Mononuclear cell (primary cell): ENCODE data around the gene CYP4X1. TPM values are rescaled to one million over a fixed set of nuclear protein-coding genes. Genes with fewer than 3 reads are reported as not detected.
"Not testable (repeated sequence)": the region's sequence is repeated elsewhere in the genome, so short reads cannot be mapped to it uniquely, and the experiment has no call there.

ENCODE experiments used
- H3K27me3 ChIP-seq: 2 replicates; pipeline ENCODE4 v1.6.0; 2011; ENCODE audit warnings: low read length, control low read depth; ENCODE audit not compliant: insufficient read depth
- H3K4me1 ChIP-seq: 2 replicates; pipeline ENCODE4 v1.5.1; 2011; ENCODE audit warnings: mild to moderate bottlenecking, low read length, control low read depth; ENCODE audit not compliant: insufficient read depth
- H3K4me3 ChIP-seq: 2 replicates; pipeline ENCODE4 v1.5.1; 2011; ENCODE audit warnings: mild to moderate bottlenecking, low read length, moderate library complexity
- H3K9me3 ChIP-seq: 2 replicates; pipeline ENCODE4 v1.5.1; 2011; ENCODE audit warnings: low read depth, mild to moderate bottlenecking, control low read depth, low read length
- total RNA-seq: library from RNA; depleted of rRNA; stranded (reverse); fragments of >200 nt; gene quantifications from one replicate; pipeline ENCODE4 v1.2.3, GENCODE V29; 2012

CYP4X1 gene, protein sequence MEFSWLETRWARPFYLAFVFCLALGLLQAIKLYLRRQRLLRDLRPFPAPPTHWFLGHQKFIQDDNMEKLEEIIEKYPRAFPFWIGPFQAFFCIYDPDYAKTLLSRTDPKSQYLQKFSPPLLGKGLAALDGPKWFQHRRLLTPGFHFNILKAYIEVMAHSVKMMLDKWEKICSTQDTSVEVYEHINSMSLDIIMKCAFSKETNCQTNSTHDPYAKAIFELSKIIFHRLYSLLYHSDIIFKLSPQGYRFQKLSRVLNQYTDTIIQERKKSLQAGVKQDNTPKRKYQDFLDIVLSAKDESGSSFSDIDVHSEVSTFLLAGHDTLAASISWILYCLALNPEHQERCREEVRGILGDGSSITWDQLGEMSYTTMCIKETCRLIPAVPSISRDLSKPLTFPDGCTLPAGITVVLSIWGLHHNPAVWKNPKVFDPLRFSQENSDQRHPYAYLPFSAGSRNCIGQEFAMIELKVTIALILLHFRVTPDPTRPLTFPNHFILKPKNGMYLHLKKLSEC
- not detected for total RNA-seq

DNA sequence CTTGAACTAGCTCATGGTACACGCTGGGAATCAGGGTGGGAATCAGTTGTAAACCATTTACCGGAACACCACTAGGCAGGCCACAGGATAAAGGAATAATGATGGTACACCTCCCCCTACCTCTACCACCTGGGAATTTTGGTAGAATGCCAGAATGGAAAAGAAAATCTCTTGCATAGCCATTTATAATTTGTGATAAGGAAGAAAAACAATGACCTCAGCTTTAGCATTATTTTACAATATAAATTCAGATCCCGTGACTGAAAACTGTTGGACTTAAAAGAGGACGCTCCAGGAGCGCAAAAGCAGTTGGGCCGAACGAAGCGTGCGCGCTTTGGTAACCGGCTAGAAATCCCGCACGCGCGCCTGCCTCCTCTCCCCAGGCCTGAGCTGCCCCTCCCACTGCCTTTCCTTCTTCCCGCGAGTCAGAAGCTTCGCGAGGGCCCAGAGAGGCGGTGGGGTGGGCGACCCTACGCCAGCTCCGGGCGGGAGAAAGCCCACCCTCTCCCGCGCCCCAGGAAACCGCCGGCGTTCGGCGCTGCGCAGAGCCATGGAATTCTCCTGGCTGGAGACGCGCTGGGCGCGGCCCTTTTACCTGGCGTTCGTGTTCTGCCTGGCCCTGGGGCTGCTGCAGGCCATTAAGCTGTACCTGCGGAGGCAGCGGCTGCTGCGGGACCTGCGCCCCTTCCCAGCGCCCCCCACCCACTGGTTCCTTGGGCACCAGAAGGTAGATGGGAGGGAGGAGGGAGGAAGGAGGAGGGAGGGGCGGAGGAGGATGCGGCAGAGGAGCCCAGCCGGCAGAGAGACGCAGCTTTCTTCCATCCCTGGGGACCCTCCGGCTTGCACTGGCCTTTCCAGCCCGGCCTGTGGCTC is at the start of gene CYP4X1:
CYP4X1 (plus strand) TSS at position 402 of the 873 bp plus-strand sequence; CDS start at position 551, 149 bp downstream.
- H3K27me3 ChIP-seq: peaks cover 24% of the 10 kb centered on the region
- no peaks in the 10 kb centered on the region for H3K9me3 ChIP-seq

DNA sequence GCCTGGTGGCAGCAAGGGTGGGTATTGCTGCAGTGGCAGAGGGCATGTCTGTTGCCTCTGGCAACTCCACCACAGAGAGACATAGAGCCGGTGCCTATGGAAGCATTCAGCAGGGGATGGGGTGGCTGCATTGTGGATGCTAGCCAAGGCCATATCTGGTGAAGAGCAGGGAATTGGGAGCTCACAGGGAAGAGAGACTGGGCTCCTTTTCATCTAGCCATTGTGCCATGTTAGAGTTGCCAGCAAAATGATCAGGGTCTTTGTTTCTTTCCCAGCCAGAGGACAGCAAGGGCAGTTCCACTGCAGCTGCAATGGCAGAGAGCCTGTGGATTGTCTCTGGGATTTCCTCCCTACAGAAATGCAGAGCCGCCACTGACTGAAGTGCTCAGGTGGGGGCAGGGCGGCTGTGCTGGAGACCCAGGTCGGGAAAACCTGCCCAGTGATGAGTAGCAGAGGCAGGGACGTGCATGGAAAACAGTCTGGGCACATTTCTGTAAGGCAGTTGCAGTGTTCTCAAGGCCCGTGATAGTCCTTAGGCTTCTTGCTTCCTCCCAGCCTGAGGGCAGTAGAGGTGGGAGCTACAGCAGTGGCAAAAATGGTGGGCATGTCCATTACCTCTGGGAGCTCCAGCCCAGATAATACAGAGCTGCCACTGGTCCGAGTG is 40.2 kb upstream of the CYP4X1 start:
- H3K9me3 ChIP-seq: no peaks in the 10 kb centered on the region
- H3K4me1 ChIP-seq: no peaks in the 10 kb centered on the region
- no peak overlapping the region for H3K4me3 ChIP-seq
- no peaks in the 10 kb centered on the region for H3K27me3 ChIP-seq

More for the DNA sequence above, at the start of gene CYP4X1:
- Histone ChIP-seq H3K4me1 (no peaks in the 10 kb centered on the region), H3K4me3 (no peak within 1 kb of the TSS)

DNA sequence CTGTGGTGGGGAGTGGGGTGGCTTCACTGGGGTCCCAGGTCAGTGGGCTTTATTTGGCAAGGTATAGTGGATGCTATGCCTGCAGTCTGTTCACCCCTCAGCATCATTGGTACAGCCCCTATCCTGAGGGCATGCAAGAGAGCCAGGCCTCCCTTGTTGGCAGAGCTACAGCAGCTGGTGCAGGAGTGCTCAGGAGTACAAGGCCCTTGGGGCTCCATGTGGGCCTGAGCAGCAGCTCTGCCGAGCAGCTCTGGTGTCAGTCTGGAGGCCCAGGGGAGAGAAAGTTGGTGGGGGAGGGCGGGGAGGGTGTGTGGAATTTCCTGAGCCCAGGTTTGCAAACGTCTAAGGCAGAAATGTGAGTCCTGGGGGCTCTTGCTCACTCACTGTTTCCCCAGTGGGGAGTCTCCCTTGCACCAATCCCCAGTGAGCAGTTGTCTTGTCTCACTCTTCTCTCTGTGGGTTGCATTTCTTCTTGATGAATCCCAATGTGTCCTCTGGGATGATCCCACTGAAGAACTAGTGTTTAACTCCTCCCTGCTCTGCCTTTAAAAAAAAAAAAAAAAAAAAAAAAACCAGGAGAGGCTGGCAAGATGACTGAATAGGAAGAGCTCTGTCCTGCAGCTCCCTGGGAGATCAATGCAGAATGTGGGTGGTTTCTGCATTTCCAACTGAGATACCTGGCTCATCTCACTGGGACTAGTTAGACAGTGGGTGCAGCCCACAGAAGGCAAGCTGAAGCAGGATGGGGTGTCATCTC is 39.5 kb upstream of the CYP4X1 start:
- Histone ChIP-seq H3K4me1 (no peaks in the 10 kb centered on the region), H3K27me3 (no peaks in the 10 kb centered on the region), H3K9me3 (no peaks in the 10 kb centered on the region), H3K4me3 (no peak overlapping the region)

DNA sequence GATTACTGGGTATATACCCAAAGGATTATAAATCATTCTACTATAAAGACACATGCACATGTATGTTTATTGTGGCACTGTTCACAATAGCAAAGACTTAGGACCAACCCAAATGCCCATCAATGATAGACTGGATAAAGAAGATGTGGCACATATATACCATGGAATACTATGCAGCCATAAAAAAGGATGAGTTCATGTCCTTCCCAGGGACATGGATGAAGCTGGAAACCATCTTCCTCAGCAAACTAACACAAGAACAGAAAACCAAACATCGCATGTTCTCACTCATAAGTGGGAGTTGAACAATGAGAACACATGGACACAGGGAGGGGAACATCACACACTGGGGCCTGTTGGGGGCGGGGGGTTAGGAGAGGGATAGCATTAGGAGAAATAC is 32.9 kb upstream of the CYP4X1 start:
- not testable (repeated sequence) for H3K4me1 ChIP-seq, H3K9me3 ChIP-seq, H3K4me3 ChIP-seq, H3K27me3 ChIP-seq

DNA sequence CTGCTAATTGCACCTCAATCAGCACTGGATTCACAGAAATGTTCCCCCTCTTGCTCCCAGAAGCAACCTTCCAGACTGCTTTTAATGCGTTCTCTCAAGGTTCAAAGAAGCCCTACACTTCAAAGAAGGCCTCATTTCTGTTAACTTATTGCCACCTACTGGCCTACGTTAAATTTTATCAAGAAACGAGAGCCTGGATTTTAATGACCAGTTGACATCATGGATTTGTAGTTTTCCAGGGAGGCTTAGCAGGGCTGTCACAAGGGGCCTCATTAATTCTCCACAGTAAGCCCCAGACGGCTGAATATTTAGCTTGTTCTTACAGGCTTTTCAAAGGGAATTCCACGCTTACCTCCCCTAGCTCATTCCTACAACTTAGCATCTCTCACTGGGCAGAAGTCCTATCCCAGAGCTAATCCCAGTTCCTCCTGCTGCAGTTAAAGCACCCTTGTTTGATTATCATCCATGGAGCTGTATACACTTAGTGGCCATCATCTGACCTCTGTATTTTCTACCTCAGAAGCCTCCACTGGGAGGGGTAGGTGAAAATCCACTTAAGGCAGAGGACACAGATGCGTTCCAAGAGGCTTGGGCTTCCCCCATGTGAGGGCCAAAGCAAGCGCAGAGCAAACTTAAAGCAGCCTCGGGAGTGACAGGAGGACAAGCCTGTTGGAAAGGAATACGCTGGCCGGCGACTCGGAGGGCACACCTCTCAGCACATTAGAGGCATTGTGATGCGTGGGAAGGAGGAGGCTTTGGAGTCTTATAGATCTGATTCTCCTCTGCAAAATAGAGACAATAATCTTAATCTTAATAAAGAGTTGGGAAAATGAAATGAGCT is 32.2 kb upstream of the CYP4X1 start:
- Histone ChIP-seq H3K27me3 (no peaks in the 10 kb centered on the region), H3K4me1 (no peaks in the 10 kb centered on the region), H3K9me3 (no peaks in the 10 kb centered on the region), H3K4me3 (no peak overlapping the region)

DNA sequence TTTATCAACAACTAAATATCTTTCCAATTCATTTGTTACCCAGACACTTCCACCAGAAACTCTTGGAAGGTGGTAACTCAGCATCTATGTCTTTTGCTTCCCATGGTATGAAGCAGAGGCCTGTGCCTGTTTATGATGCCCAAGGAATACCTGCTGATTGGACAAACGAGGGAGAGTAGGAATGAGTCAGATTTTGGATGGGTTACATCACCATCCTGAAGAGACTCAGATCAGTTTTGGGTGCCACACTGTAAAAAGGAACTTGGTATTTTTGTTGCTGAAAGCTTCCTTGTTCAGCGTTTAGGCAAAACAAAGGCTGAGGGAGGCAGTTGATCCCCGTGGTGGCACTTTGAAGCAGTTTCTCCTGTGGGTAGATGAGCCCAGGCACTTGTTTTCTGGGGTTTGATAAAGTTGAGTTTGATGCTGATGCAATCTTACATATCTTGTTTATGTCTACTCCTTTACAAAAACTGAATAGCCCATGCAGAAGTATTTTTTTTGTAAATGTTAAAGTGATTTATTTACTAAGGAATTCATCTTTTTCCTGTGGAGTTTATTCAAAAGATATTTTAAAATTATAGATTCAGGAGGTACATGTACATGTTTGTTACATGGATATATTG is 26.7 kb upstream of the CYP4X1 start:
- H3K4me1 ChIP-seq: no peaks in the 10 kb centered on the region
- peaks cover 5% of the 10 kb centered on the region for H3K27me3 ChIP-seq
- no peak overlapping the region for H3K4me3 ChIP-seq
- no peaks in the 10 kb centered on the region for H3K9me3 ChIP-seq

DNA sequence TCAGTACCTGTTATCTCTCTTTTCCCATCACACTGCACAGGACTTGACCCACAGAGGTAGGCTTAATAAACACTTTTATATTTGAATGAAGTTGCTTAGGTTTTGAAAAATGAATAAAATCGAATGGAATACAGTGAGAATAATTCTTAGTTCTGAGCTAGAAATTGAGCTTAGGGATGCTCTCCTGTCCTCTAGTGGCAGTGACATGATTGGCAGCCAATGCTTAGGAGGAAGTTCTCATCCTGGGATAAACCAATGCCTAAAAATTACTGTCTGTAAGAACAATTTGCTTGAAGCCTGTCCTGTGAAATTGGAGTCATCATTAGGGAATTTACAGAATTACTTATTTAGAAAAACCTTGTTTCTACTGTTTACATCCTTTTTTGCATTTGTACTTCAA is 21.3 kb upstream of the CYP4X1 start:
- H3K9me3 ChIP-seq: no peaks in the 10 kb centered on the region
- H3K4me3 ChIP-seq: no peak overlapping the region
- peaks cover 5% of the 10 kb centered on the region for H3K27me3 ChIP-seq

DNA sequence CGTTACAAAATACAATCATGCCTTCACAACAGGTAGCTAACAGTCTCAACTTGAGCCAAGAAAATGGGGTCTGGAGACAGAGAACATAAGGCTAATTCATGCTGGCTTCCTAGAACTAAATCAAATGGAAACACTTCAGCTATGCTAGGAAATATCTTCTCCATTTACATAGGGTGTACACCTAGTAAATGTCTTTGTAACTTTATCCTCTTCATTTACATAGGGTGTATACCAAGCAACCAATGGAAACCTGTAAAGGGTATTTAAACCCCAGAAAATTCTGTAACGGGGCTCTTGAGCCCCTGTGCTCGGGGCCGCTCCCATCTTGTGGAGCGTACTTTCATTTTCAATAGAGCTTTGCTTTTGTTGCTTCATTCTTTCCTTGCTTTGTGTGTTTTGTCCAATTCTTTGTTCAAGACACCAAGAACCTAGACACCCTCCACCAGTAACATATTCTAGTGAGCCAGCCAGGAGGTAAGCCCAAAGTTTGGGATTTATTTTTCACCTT is 19.5 kb upstream of the CYP4X1 start:
- Histone ChIP-seq H3K9me3 (no peaks in the 10 kb centered on the region), H3K4me1 (no peaks in the 10 kb centered on the region), H3K4me3 (no peak overlapping the region), H3K27me3 (peaks cover 5% of the 10 kb centered on the region)

More for the DNA sequence above, 21.3 kb upstream of the CYP4X1 start:
- H3K4me1 ChIP-seq: no peaks in the 10 kb centered on the region

DNA sequence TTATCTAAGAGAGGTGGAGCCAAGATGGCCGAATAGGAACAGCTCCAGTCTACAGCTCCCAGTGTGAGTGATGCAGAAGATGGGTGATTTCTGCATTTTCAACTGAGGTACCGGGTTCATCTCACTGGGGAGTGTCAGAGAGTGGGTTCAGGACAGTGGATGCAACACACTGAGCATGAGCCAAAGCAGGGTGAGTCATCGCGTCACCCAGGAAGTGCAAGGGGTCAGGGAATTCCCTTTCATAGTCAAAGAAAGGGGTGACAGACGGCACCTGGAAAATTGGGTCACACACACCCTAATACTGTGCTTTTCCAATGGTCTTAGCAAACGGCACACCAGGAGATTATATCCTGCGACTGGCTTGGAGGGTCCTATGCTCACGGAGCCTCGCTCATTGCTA is 17.0 kb upstream of the CYP4X1 start:
- H3K9me3 ChIP-seq, H3K4me3 ChIP-seq, H3K4me1 ChIP-seq, H3K27me3 ChIP-seq: not testable (repeated sequence)

DNA sequence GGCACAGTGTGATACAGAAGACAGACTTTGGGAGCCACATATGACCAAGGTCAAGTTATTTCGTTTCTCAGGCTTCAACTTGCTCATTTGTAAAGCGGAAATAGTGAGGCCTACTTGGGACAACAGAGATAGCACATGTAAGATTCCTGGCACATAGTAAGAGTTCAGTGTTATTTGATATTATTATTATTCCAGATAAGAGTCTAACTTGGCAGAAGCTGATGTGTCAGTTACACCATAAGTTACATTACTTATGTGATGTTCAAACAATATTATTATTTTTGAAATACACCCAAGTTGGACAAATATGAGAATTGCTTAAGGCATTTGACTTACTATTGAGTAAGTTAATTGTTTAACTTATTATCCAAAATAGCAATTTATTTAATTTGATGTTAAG is 10.2 kb upstream of the CYP4X1 start:
- Histone ChIP-seq H3K9me3 (no peaks in the 10 kb centered on the region), H3K4me1 (no peaks in the 10 kb centered on the region), H3K4me3 (no peak overlapping the region), H3K27me3 (no peaks in the 10 kb centered on the region)

DNA sequence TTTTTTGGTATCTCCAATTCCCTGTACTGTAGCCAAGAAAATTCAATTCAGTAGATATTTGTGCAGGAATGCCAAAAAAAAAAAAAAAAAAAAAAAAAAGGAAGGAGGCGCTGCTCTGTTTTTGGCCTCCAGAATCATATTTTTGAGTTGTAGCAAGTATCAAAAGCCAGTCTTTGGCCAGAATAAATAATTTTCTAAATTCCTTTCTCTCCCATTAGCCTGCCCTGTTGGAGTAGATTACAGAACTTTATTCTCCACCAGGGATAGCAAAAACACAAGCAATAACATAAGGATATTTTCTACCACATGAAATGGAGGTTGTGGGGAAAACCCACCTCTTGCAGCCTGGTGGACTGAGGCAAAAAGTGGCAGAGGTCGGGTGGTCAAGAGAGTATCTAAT is 2.4 kb upstream of the CYP4X1 start:
- H3K4me1 ChIP-seq: no peaks in the 10 kb centered on the region
- no peak overlapping the region for H3K4me3 ChIP-seq
- no peaks in the 10 kb centered on the region for H3K9me3 ChIP-seq
- peaks cover 24% of the 10 kb centered on the region for H3K27me3 ChIP-seq

DNA sequence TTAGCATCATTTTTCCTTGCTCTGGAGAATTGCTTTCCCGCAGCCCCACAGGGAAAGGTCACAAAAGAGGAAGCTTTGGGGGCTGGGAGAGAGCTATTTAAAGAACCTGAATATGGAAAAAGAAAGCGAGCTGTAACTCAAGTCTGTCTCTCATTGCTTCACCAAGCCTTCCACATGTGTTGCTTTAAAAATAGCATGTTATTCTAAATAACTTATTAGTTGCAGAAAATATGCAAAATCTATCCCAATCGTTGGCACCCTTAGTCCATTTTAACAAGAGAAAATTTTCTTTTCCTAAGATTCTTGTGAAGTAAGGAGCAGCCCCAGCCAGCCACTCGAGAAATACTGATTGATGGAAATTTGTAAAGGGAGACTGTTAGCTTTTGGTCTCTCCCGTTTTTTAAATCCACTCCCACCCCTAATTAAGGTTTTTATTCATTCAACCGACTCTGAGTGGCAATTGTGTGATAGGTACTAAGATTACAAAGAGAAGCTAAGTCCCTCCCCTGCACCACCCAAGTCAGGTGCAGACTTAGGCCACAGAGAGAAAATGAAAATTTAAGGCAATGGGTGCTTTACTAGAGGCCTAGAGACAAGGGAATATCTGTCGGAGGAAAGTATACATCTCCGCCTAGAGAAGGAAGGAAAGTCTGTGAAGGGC is 802 bp downstream of the CYP4X1 start:
- no peak overlapping the region for H3K4me3 ChIP-seq
- H3K4me1 ChIP-seq: no peaks in the 10 kb centered on the region
- no peaks in the 10 kb centered on the region for H3K9me3 ChIP-seq
- H3K27me3 ChIP-seq: peaks cover 24% of the 10 kb centered on the region
